MM.1S (cell line): ENCODE measurements around the gene HES2.
A peak's percentile ranks its signal among the peaks of the same experiment; 100 is the strongest.

Experiments
- DNase-seq: peaks from one replicate; pipeline ENCODE4 v3.0.0-alpha.2; 2015
- H2AFZ ChIP-seq: fragments of 300-600 bp; sonication (generic); 2 replicates; pipeline ENCODE4 v1.6.0; 2016; ENCODE audit warnings: antibody characterized with exemption, low read length
- H3F3A ChIP-seq: fragments of 300-600 bp; sonication (generic); 2 replicates; pipeline ENCODE4 v1.6.1; 2016; ENCODE audit warnings: mild to moderate bottlenecking, antibody characterized with exemption, low read length, moderate library complexity, mixed read lengths; ENCODE audit not compliant: insufficient read depth
- H3K27ac ChIP-seq: fragments of 300-600 bp; sonication (generic); 2 replicates; pipeline ENCODE4 v1.5.1; 2016; ENCODE audit warnings: mild to moderate bottlenecking, low read length
- H3K27me3 ChIP-seq: fragments of 300-600 bp; sonication (generic); replicated peaks from 2 replicates; pipeline ENCODE4 v1.6.0; 2016; ENCODE audit warnings: low read length; ENCODE audit not compliant: insufficient read depth
- H3K36me3 ChIP-seq: fragments of 300-600 bp; sonication (generic); replicated peaks from 2 replicates; pipeline ENCODE4 v1.6.1; 2016; ENCODE audit warnings: mild to moderate bottlenecking, low read length, mixed read lengths; ENCODE audit not compliant: insufficient read depth
- H3K4me1 ChIP-seq: fragments of 300-600 bp; sonication (generic); 2 replicates; pipeline ENCODE4 v1.6.1; 2016; ENCODE audit warnings: low read length, mixed read lengths
- H3K4me2 ChIP-seq: fragments of 300-600 bp; sonication (generic); 2 replicates; pipeline ENCODE4 v1.6.0; 2016; ENCODE audit warnings: low read depth, low read length
- H3K4me3 ChIP-seq: fragments of 300-600 bp; sonication (generic); 2 replicates; pipeline ENCODE4 v1.5.1; 2016; ENCODE audit warnings: low read length, mixed read lengths
- H3K79me2 ChIP-seq: fragments of 300-600 bp; sonication (generic); 2 replicates; pipeline ENCODE4 v1.6.1; 2016; ENCODE audit warnings: mixed run types, low read length, mixed read lengths
- H3K9ac ChIP-seq: fragments of 300-600 bp; sonication (generic); 2 replicates; pipeline ENCODE4 v1.6.1; 2016; ENCODE audit warnings: low read length, mixed read lengths
- H3K9me2 ChIP-seq: fragments of 300-600 bp; sonication (generic); replicated peaks from 2 replicates; pipeline ENCODE4 v1.6.1; 2016; ENCODE audit warnings: mild to moderate bottlenecking, low read length, mixed read lengths; ENCODE audit not compliant: insufficient read depth
- H3K9me3 ChIP-seq: fragments of 300-600 bp; sonication (generic); replicated peaks from 2 replicates; pipeline ENCODE4 v1.6.1; 2016; ENCODE audit warnings: mild to moderate bottlenecking, low read length, mixed read lengths; ENCODE audit not compliant: insufficient read depth
- H4K20me1 ChIP-seq: fragments of 300-600 bp; sonication (generic); 2 replicates; pipeline ENCODE4 v1.6.1; 2016; ENCODE audit warnings: mild to moderate bottlenecking, low read length, moderate library complexity, mixed read lengths; ENCODE audit not compliant: insufficient read depth
- CTCF ChIP-seq: fragments of 300-600 bp; sonication (generic); IDR thresholded peaks from 2 replicates; pipeline ENCODE4 v1.5.1; 2016; ENCODE audit warnings: antibody characterized with exemption, low read length, mixed read lengths
- EZH2 ChIP-seq: fragments of 300-600 bp; sonication (generic); optimal IDR thresholded peaks from 2 replicates; pipeline ENCODE3; 2017; ENCODE audit warnings: low read depth, mild to moderate bottlenecking, antibody characterized with exemption, low read length, mixed read lengths
- EZH2phosphoT487 ChIP-seq: fragments of 300-600 bp; sonication (generic); IDR thresholded peaks from 2 replicates; pipeline ENCODE4 v1.6.1; 2018; ENCODE audit warnings: antibody characterized with exemption, low read length

The HES2 gene

GRCh38 chr1:6450005-6450450 is 30.3 kb upstream of the HES2 start:
- Histone ChIP-seq H3F3A (no peaks in the 10 kb centered on the region), H3K9ac (no peak overlapping the region), H3K9me3 (no peaks in the 10 kb centered on the region), H3K4me3 (no peak overlapping the region), H3K36me3 (no peaks in the 10 kb centered on the region), H3K4me1 (no peaks in the 10 kb centered on the region), H3K9me2 (no peaks in the 10 kb centered on the region), H3K27ac (no peak overlapping the region), H4K20me1 (no peaks in the 10 kb centered on the region), H3K4me2 (no peak overlapping the region), H3K79me2 (no peaks in the 10 kb centered on the region), H2AFZ (no peak overlapping the region), H3K27me3 (peaks cover 74% of the 10 kb centered on the region)
- TF ChIP-seq EZH2 (no peak), CTCF (no peak), EZH2phosphoT487 (no peak)
- DNase-seq: no peak

GRCh38 chr1:6448749-6449631 is 29.3 kb upstream of the HES2 start:
- TF ChIP-seq EZH2 (no peak), CTCF (no peak), EZH2phosphoT487 (no peak)
- no peak overlapping the region for H3K4me3 ChIP-seq

GRCh38 chr1:6447818-6448748 is 28.4 kb upstream of the HES2 start:
- Histone ChIP-seq H3K9me2 (no peaks in the 10 kb centered on the region), H3K9me3 (no peaks in the 10 kb centered on the region), H3K4me1 (no peaks in the 10 kb centered on the region), H3K27me3 (peaks cover 83% of the 10 kb centered on the region), H3K9ac (no peak overlapping the region), H3K4me3 (no peak overlapping the region), H3K79me2 (no peaks in the 10 kb centered on the region), H3F3A (no peaks in the 10 kb centered on the region), H3K27ac (no peak overlapping the region), H4K20me1 (no peaks in the 10 kb centered on the region), H3K36me3 (no peaks in the 10 kb centered on the region), H2AFZ (no peak overlapping the region), H3K4me2 (peak overlapping the region; percentile 43; the same call in 1 of the 2 replicates)
- peak; percentile 28 for DNase-seq
- TF ChIP-seq EZH2phosphoT487 (no peak), CTCF (no peak), EZH2 (no peak)

More at GRCh38 chr1:6448749-6449631, 29.3 kb upstream of the HES2 start:
- no peaks in the 10 kb centered on the region for H3K36me3 ChIP-seq
- H3F3A ChIP-seq: no peaks in the 10 kb centered on the region
- H4K20me1 ChIP-seq: no peaks in the 10 kb centered on the region
- H3K9me3 ChIP-seq: no peaks in the 10 kb centered on the region
- H3K9ac ChIP-seq: no peak overlapping the region
- no peaks in the 10 kb centered on the region for H3K4me1 ChIP-seq
- H3K9me2 ChIP-seq: no peaks in the 10 kb centered on the region
- H3K27me3 ChIP-seq: peaks cover 79% of the 10 kb centered on the region
- DNase-seq: no peak
- no peak overlapping the region for H3K4me2 ChIP-seq
- no peaks in the 10 kb centered on the region for H3K79me2 ChIP-seq
- H3K27ac ChIP-seq: no peak overlapping the region
- no peak overlapping the region for H2AFZ ChIP-seq
